H1 (cell line): Measurements from ENCODE around the gene MGMT. TPM values are rescaled to one million over a fixed set of nuclear protein-coding genes. Genes with fewer than 3 reads are reported as not detected.

Source experiments
- CTCF ChIA-PET: fragments of 300-600 bp; sonication (Branson Sonifier 250); formaldehyde crosslinking; loops from one replicate; lab custom pipeline; 2021; ENCODE audit not compliant: partially characterized antibody; lab: Charles Lee
- POLR2A ChIA-PET: fragments of 300-600 bp; sonication (Branson Sonifier 250); formaldehyde crosslinking; loops from one replicate; lab custom pipeline; 2021; ENCODE audit warnings: inconsistent platforms; ENCODE audit not compliant: partially characterized antibody; lab: Charles Lee
- DNase-seq, 2 experiments: peaks; one replicate each; pipeline versions ENCODE4 v3.0.0 to v3.0.0-alpha.2; 2010 to 2022; ENCODE audit warnings: low spot score in 2 of 2, low read depth in 1 of 2, mixed read lengths in 1 of 2
- FAIRE-seq: peaks from 2 replicates; lab custom pipeline; 2011; peaks lifted over from hg19 to GRCh38; lab: Jason Lieb, UNC
- H2AFZ ChIP-seq: 2 replicates; pipeline ENCODE4 v1.8.1; 2012; ENCODE audit warnings: low read length, inconsistent platforms
- H2AK5ac ChIP-seq: 2 replicates; pipeline ENCODE4 v1.6.1; 2013; ENCODE audit warnings: low read depth, low read length
- H2BK120ac ChIP-seq: replicated peaks from 2 replicates; pipeline ENCODE3; 2013; ENCODE audit warnings: low read depth, low read length, inconsistent platforms
- H2BK12ac ChIP-seq: 2 replicates; pipeline ENCODE4 v1.6.1; 2013; ENCODE audit warnings: low read depth, low read length
- H2BK15ac ChIP-seq: 2 replicates; pipeline ENCODE4 v1.6.1; 2013; ENCODE audit warnings: low read length
- H2BK20ac ChIP-seq: 2 replicates; pipeline ENCODE4 v1.6.1; 2013; ENCODE audit warnings: low read length
- H2BK5ac ChIP-seq: 2 replicates; pipeline ENCODE4 v1.6.1; 2013; ENCODE audit warnings: low read depth, low read length
- H3K14ac ChIP-seq: 2 replicates; pipeline ENCODE4 v1.6.1; 2013; ENCODE audit warnings: inconsistent platforms; ENCODE audit not compliant: insufficient read length
- H3K18ac ChIP-seq: 2 replicates; pipeline ENCODE4 v1.6.1; 2013; ENCODE audit warnings: low read length; ENCODE audit errors: extremely low read depth
- H3K23ac ChIP-seq: 2 replicates; pipeline ENCODE4 v1.6.1; 2013; ENCODE audit warnings: inconsistent platforms; ENCODE audit not compliant: insufficient read length
- H3K23me2 ChIP-seq: 2 replicates; pipeline ENCODE4 v1.6.1; 2013; ENCODE audit warnings: low read depth, low read length
- H3K27ac ChIP-seq: 2 replicates; pipeline ENCODE4 v1.6.1; 2011; ENCODE audit warnings: low read depth, low read length, inconsistent platforms
- H3K27me3 ChIP-seq, 4 experiments: replicated peaks in 1 of 4; 1 replicate in 1 of 4; 2 replicates in 3 of 4; pipeline versions ENCODE4 v1.6.1 to v1.8.1; 2011 to 2013; ENCODE audit warnings: low read length in 3 of 4, mild to moderate bottlenecking in 3 of 4, inconsistent platforms in 2 of 4, mixed read lengths in 2 of 4, moderate library complexity in 1 of 4; ENCODE audit not compliant: control insufficient read depth in 3 of 4, insufficient read depth in 3 of 4; ENCODE audit errors: extremely low read depth in 1 of 4
- H3K36me3 ChIP-seq, 4 experiments: 2 replicates each; pipeline versions ENCODE4 v1.6.1 to v1.8.1; 2011 to 2013; ENCODE audit warnings: mild to moderate bottlenecking in 4 of 4, low read length in 3 of 4, moderate library complexity in 2 of 4, control low read depth in 1 of 4, inconsistent platforms in 1 of 4; ENCODE audit not compliant: insufficient read depth in 4 of 4, control insufficient read depth in 2 of 4
- H3K4ac ChIP-seq: replicated peaks from 2 replicates; pipeline ENCODE3; 2013; ENCODE audit warnings: low read length, low read depth, mixed read lengths, inconsistent platforms; ENCODE audit not compliant: insufficient read length
- H3K4me1 ChIP-seq, 4 experiments: replicated peaks in 1 of 4; 1 replicate in 1 of 4; 2 replicates in 3 of 4; pipeline versions ENCODE4 v1.6.1 to v1.8.1; 2011 to 2013; ENCODE audit warnings: low read length in 3 of 4, inconsistent platforms in 2 of 4, mixed read lengths in 1 of 4; ENCODE audit not compliant: insufficient read depth in 4 of 4, control insufficient read depth in 3 of 4
- H3K4me2 ChIP-seq, 2 experiments: 2 replicates each; pipeline versions ENCODE4 v1.6.1 to v1.8.1; 2011 to 2013; ENCODE audit warnings: low read depth in 2 of 2, low read length in 2 of 2, control low read depth in 1 of 2, inconsistent platforms in 1 of 2, mild to moderate bottlenecking in 1 of 2; ENCODE audit not compliant: insufficient read depth in 1 of 2
- H3K4me3 ChIP-seq, 4 experiments: fragments of 200-600, 300-600 bp in 1 of 4; sonication (generic), shearing (Covaris generic), sonication (Bioruptor Twin) in 1 of 4; 2 replicates each; pipeline versions ENCODE4 v1.5.1 to v1.8.1; 2011 to 2016; ENCODE audit warnings: low read length in 4 of 4, low read depth in 3 of 4, control low read depth in 2 of 4, inconsistent platforms in 2 of 4, mild to moderate bottlenecking in 2 of 4, mixed read lengths in 1 of 4, moderate library complexity in 1 of 4; ENCODE audit not compliant: insufficient read depth in 2 of 4; ENCODE audit errors: extremely low read depth in 1 of 4
- H3K56ac ChIP-seq: replicated peaks from 2 replicates; pipeline ENCODE3; 2013; ENCODE audit warnings: low read depth, mild to moderate bottlenecking, mixed read lengths, low read length, inconsistent platforms; ENCODE audit not compliant: insufficient read length
- H3K79me1 ChIP-seq: 2 replicates; pipeline ENCODE4 v1.6.1; 2013; ENCODE audit warnings: low read depth, low read length, control low read depth
- H3K79me2 ChIP-seq, 2 experiments: 2 replicates each; pipeline versions ENCODE4 v1.6.1 to v1.8.1; 2012 to 2013; ENCODE audit warnings: low read length in 2 of 2, mild to moderate bottlenecking in 2 of 2, inconsistent platforms in 1 of 2; ENCODE audit not compliant: insufficient read depth in 2 of 2, control insufficient read depth in 1 of 2
- H3K9ac ChIP-seq, 4 experiments: replicated peaks in 1 of 4; 1 replicate in 1 of 4; 2 replicates in 3 of 4; pipeline versions ENCODE4 v1.6.1 to v1.8.1; 2011 to 2013; ENCODE audit warnings: low read depth in 3 of 4, low read length in 3 of 4, control low read depth in 2 of 4, mild to moderate bottlenecking in 2 of 4, moderate library complexity in 2 of 4, inconsistent platforms in 1 of 4; ENCODE audit errors: extremely low read depth in 1 of 4
- H3K9me3 ChIP-seq, 2 experiments: 2 replicates each; pipeline versions ENCODE4 v1.6.1 to v1.8.1; 2012 to 2013; ENCODE audit warnings: mild to moderate bottlenecking in 2 of 2, moderate library complexity in 2 of 2, control low read depth in 1 of 2, inconsistent platforms in 1 of 2, low read depth in 1 of 2, low read length in 1 of 2, mixed read lengths in 1 of 2; ENCODE audit not compliant: insufficient read depth in 2 of 2
- H4K20me1 ChIP-seq, 2 experiments: replicated peaks in 1 of 2; 2 replicates each; pipeline versions ENCODE3 to v1.8.1; 2011 to 2013; ENCODE audit warnings: inconsistent platforms in 2 of 2, low read length in 2 of 2, mild to moderate bottlenecking in 1 of 2; ENCODE audit not compliant: insufficient read depth in 2 of 2, control insufficient read depth in 1 of 2
- H4K5ac ChIP-seq: 2 replicates; pipeline ENCODE4 v1.6.1; 2013; ENCODE audit warnings: low read length, low read depth, mixed read lengths, inconsistent platforms; ENCODE audit not compliant: insufficient read length
- H4K8ac ChIP-seq: 2 replicates; pipeline ENCODE4 v1.8.0; 2013; ENCODE audit warnings: mild to moderate bottlenecking, moderate library complexity, low read length, inconsistent platforms; ENCODE audit not compliant: insufficient read depth; ENCODE audit errors: extremely low read depth
- H4K91ac ChIP-seq: replicated peaks from 2 replicates; pipeline ENCODE3; 2013; ENCODE audit warnings: low read length, mixed read lengths, inconsistent platforms; ENCODE audit not compliant: insufficient read length
- SIX5 ChIP-seq: IDR thresholded peaks from 2 replicates; pipeline ENCODE4 v1.6.1; 2011; ENCODE audit warnings: mild to moderate bottlenecking, low read depth, low read length
- SP2 ChIP-seq: IDR thresholded peaks from 2 replicates; pipeline ENCODE4 v1.6.1; 2012; ENCODE audit warnings: mild to moderate bottlenecking, low read length, inconsistent platforms
- TBP ChIP-seq: IDR thresholded peaks from 2 replicates; pipeline ENCODE4 v1.6.1; 2011; ENCODE audit warnings: low read depth, low read length, improper control_type of control experiment
- WGBS, 2 experiments: shearing (Covaris generic) in 1 of 2; methylation state at CpG; one replicate each; pipeline versions ENCODE4 v1.1.6 to v1.1.7; 2013 to 2015; ENCODE audit warnings: low lambda C conversion rate in 2 of 2, mixed read lengths in 2 of 2, inconsistent platforms in 1 of 2, low coverage in 1 of 2, missing lambda C conversion rate in 1 of 2; ENCODE audit not compliant: insufficient replicate concordance in 2 of 2, insufficient coverage in 1 of 2, insufficient read length in 1 of 2; ENCODE audit errors: extremely low coverage in 1 of 2, missing lambda C conversion rate in 1 of 2; 5-methylcytosine and 5-hydroxymethylcytosine counted together
- polyA plus RNA-seq, 7 experiments: library from polyadenylated mRNA; depleted of rRNA in 3 of 7; stranded (reverse) in 5 of 7; unstranded in 2 of 7; fragments of >200 nt in 5 of 7; fragments of 200-250 nt in 2 of 7; gene quantifications; 1 replicate in 5 of 7; 2 replicates in 1 of 7; 4 replicates in 1 of 7; pipeline versions ENCODE4 v1.2.1 to v1.2.3, GENCODE V29; 2011 to 2013; ENCODE audit warnings: missing spikeins in 2 of 7, mixed read lengths in 2 of 7
- total RNA-seq: library from RNA; stranded (reverse); fragmentation: NEBNext Ultra II Directional; extraction: Animal tissue kit (Norgen Biotek cat#: 25700); gene quantifications from 2 replicates; pipeline ENCODE4 v1.2.1, GENCODE V29; 2021

Gene MGMT
- total and polyA plus RNA-seq, 2 of the 8 experiments (the other 6 are each of a cell fraction or from before 2014, with no cell fraction given) = 9.9 to 10.7 TPM

- Histone ChIP-seq H3K4me2 (no peak overlapping the region), H3K79me2 (no peaks in the 10 kb centered on the region), H4K8ac (no peak overlapping the region; the same call in 1 of the 2 replicates), H2BK15ac (no peak overlapping the region), H3K14ac (no peak overlapping the region), H4K20me1 (no peaks in the 10 kb centered on the region), H3K23ac (no peak overlapping the region), H2BK5ac (no peak overlapping the region), H2AFZ (no peak overlapping the region), H2BK12ac (no peak overlapping the region), H3K36me3 (no peaks in the 10 kb centered on the region), H3K9me3 (no peaks in the 10 kb centered on the region), H3K23me2 (no peaks in the 10 kb centered on the region), H3K4me1 (peaks cover 0 to 4% (median 0%) of the 10 kb centered on the region in 4 experiments; a peak in 1 of 7 replicates), H2BK20ac (no peak overlapping the region), H3K4ac (no peak overlapping the region), H3K79me1 (no peaks in the 10 kb centered on the region), H3K4me3 (no peak overlapping the region), H4K5ac (no peak overlapping the region), H3K56ac (no peak overlapping the region), H3K27me3 (no peaks in the 10 kb centered on the region), H3K27ac (no peak overlapping the region), H3K9ac (no peak overlapping the region), H4K91ac (no peak overlapping the region), H2AK5ac (no peak overlapping the region), H3K18ac (no peak overlapping the region), H2BK120ac (no peak overlapping the region)
- POLR2A ChIA-PET = no interaction called here
- no peak for TF ChIP-seq SP2
- TF ChIP-seq TBP = no peak
- TF ChIP-seq SIX5 = no peak
- DNase-seq (no peak), FAIRE-seq (no peak)
- CTCF ChIA-PET = interaction anchor here (0.9 to 1.3 kb wide), 3 partner anchors 9 to 323 kb away, joined by 3 to 5 read pairs (median 4); no protein-coding TSS in a partner anchor
- 89% methylated on average over 8 of the region's 8 CpGs; no CpG with 5 or more reads in 1 of the 2 experiments for WGBS, 2 experiments
Observed at GRCh38 chr10:129655679-129656031, 188.6 kb downstream of the MGMT start.
